Keratinocyte (primary cell): ENCODE data around the gene DCAF7.

ENCODE experiments used
- CTCF ChIP-seq, 3 experiments: IDR thresholded peaks in 1 of 3; conservative IDR thresholded peaks in 1 of 3; optimal IDR thresholded peaks in 1 of 3; 2 replicates in 2 of 3; 3 replicates in 1 of 3; pipeline versions ENCODE3 to v1.5.1; 2011; ENCODE audit warnings: low read length in 3 of 3, mild to moderate bottlenecking in 3 of 3, moderate library complexity in 2 of 3, control low read depth in 1 of 3, inconsistent platforms in 1 of 3; ENCODE audit not compliant: insufficient read depth in 2 of 3; ENCODE audit errors: extremely low read depth in 1 of 3
- EZH2 ChIP-seq: IDR thresholded peaks from one replicate; pipeline ENCODE4 v1.6.1; 2012; ENCODE audit warnings: inconsistent platforms, mild to moderate bottlenecking, low read length, moderate library complexity

GRCh38 chr17:63558441-63558840 lies 8.2 kb downstream of the DCAF7 start:
- TF ChIP-seq CTCF (optimal IDR thresholded peaks at IDR 0.05 in 1 of 3, IDR thresholded peaks at IDR 0.05 in 1 of 3, conservative IDR thresholded peaks at IDR 0.05 in 1 of 3; ENCODE audit: extremely low read depth in 1 of 3, insufficient read depth in 2 of 3, low read length in 3 of 3) (no peak), EZH2 (no peak)
